ENCODE measurements around the gene CHST4. TPM values are rescaled to one million over a fixed set of nuclear protein-coding genes. Genes with fewer than 3 reads are reported as not detected.

CHST4 gene
- total and polyA plus RNA-seq, 2 donors (not counting 3 experiments of a cell fraction or from before 2014, with no cell fraction given): not detected

DNA sequence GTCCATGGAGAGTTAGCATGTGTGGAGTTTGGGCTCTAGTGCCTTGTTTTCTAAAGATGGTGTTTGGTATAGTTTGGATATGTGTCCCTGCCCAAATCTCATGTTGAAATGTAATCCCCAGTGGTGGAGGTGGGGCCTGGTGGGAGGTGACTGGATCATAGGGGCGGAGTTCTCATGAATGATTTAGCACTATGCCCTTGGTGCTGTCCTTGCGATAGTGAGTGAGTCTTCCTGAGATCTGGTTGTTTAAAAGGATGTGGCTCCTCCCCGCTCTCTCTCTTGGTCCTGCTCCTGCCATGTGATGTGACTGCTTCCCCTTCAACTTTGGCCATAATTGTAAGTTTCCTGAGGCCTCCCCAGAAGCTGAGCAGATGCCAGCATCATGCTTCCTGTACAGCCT lies 28.2 kb upstream of the CHST4 start:
- ChIA-PET CTCF (interaction anchor here (1.8 to 6.3 kb wide), 5 partner anchors 14 to 186 kb away, joined by 6 to 229 read pairs (median 13); no protein-coding TSS in a partner anchor), POLR2A (interaction anchor here (0.7 kb wide), 1 partner anchor 27 kb away, joined by 3 read pairs; no protein-coding TSS in a partner anchor)
- Histone ChIP-seq H3K9me1 (replicated peaks; ENCODE audit: control insufficient read depth, extremely low read depth, insufficient read depth, low read length) (no peaks in the 10 kb centered on the region), H3K4me1 (ENCODE audit: control insufficient read depth, extremely low read depth, insufficient read depth, low read length) (no peaks in the 10 kb centered on the region), H3K36me3 (ENCODE audit: control insufficient read depth in 2 of 2, extremely low read depth in 1 of 2, insufficient read depth in 2 of 2, low read length in 2 of 2) (no peaks in the 10 kb centered on the region), H3K27me3 (ENCODE audit: control insufficient read depth in 2 of 2, insufficient read depth in 2 of 2, low read length in 2 of 2) (no peaks in the 10 kb centered on the region), H3K4me3 (replicated peaks in 1 of 3; ENCODE audit: insufficient read depth in 1 of 3, low read depth in 1 of 3, low read length in 3 of 3) (no peak overlapping the region), H3K79me2 (ENCODE audit: control insufficient read depth, insufficient read depth, low read length) (no peaks in the 10 kb centered on the region), H4K20me1 (replicated peaks; ENCODE audit: control insufficient read depth, extremely low read depth, insufficient read depth, low read length) (no peaks in the 10 kb centered on the region), H3K9me3 (replicated peaks; ENCODE audit: control insufficient read depth, insufficient read depth, low read length) (no peaks in the 10 kb centered on the region), H2AFZ (ENCODE audit: low read depth, low read length) (no peak overlapping the region), H3K4me2 (ENCODE audit: insufficient read depth, low read length) (no peak overlapping the region), H3K27ac (ENCODE audit: insufficient read depth, low read depth, low read length) (no peak overlapping the region), H3K9ac (replicated peaks; ENCODE audit: extremely low read depth, insufficient read depth, low read length) (no peak overlapping the region)
- FAIRE-seq: no peak
- TF ChIP-seq, protein P1, sequence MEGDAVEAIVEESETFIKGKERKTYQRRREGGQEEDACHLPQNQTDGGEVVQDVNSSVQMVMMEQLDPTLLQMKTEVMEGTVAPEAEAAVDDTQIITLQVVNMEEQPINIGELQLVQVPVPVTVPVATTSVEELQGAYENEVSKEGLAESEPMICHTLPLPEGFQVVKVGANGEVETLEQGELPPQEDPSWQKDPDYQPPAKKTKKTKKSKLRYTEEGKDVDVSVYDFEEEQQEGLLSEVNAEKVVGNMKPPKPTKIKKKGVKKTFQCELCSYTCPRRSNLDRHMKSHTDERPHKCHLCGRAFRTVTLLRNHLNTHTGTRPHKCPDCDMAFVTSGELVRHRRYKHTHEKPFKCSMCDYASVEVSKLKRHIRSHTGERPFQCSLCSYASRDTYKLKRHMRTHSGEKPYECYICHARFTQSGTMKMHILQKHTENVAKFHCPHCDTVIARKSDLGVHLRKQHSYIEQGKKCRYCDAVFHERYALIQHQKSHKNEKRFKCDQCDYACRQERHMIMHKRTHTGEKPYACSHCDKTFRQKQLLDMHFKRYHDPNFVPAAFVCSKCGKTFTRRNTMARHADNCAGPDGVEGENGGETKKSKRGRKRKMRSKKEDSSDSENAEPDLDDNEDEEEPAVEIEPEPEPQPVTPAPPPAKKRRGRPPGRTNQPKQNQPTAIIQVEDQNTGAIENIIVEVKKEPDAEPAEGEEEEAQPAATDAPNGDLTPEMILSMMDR (IDR thresholded peaks at IDR 0.05; ENCODE audit: extremely low read depth in 1 of 2, insufficient read depth in 1 of 2, low read depth in 1 of 2, low read length in 2 of 2): no peak
- TF ChIP-seq FOS (IDR thresholded peaks at IDR 0.05; ENCODE audit: borderline replicate concordance, insufficient read depth, low read length): no peak
- TF ChIP-seq, protein P2, sequence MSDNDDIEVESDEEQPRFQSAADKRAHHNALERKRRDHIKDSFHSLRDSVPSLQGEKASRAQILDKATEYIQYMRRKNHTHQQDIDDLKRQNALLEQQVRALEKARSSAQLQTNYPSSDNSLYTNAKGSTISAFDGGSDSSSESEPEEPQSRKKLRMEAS (IDR thresholded peaks at IDR 0.05; ENCODE audit: insufficient read depth, insufficient read length): no peak
- no peak for TF ChIP-seq GATA2 (IDR thresholded peaks at IDR 0.05; ENCODE audit: insufficient read depth, insufficient read length, low read depth, low read length)
- TF ChIP-seq POLR2A (IDR thresholded peaks at IDR 0.05; ENCODE audit: low read depth, low read length): no peak
- TF ChIP-seq JUN (IDR thresholded peaks at IDR 0.05; ENCODE audit: borderline replicate concordance, insufficient read depth, insufficient read length, low read depth): no peak
- TF ChIP-seq POLR2AphosphoS5 (IDR thresholded peaks at IDR 0.05; ENCODE audit: insufficient read depth, low read depth, low read length): no peak
- TF ChIP-seq MYC (IDR thresholded peaks at IDR 0.05; ENCODE audit: low read depth, low read length): no peak
- no peak for TF ChIP-seq EZH2 (IDR thresholded peaks at IDR 0.05; ENCODE audit: borderline replicate concordance, low read depth, low read length, severe bottlenecking)
- dilution Hi-C loops (cut with MboI; ENCODE audit: extremely low pct_ligation_motif_present, low sequenced_read_pairs): no loop called here
- no TSS peak for BruUV-seq (replicated peaks)
- DNase-seq (ENCODE audit: low read depth, low spot score): no peak
- intact Hi-C loops (cut with micrococcal nuclease): no loop called here
